ENCODE results near the gene COL23A1.

GRCh38 chr5:178394074-178394473 is 196.1 kb downstream of the COL23A1 start:
- no peak for TF ChIP-seq CTCF (conservative IDR thresholded peaks at IDR 0.05; ENCODE audit: low read depth, low read length)
- no peak for TF ChIP-seq EZH2 (IDR thresholded peaks at IDR 0.05; ENCODE audit: borderline replicate concordance, low read depth, low read length, poor library complexity, severe bottlenecking)
